Stimulated activated CD4-positive, alpha-beta T cell treated with anti-CD3 and anti-CD28 coated beads, TNF-alpha, amount 100 ng/mL, for 24 hours (primary cell): ENCODE results near the gene PAX8.

ENCODE experiments used
- DNase-seq, 3 experiments: peaks; one replicate each; pipeline ENCODE4 v3.0.0-alpha.2; 2020; ENCODE audit warnings: low read depth in 3 of 3

The PAX8 gene

DNA sequence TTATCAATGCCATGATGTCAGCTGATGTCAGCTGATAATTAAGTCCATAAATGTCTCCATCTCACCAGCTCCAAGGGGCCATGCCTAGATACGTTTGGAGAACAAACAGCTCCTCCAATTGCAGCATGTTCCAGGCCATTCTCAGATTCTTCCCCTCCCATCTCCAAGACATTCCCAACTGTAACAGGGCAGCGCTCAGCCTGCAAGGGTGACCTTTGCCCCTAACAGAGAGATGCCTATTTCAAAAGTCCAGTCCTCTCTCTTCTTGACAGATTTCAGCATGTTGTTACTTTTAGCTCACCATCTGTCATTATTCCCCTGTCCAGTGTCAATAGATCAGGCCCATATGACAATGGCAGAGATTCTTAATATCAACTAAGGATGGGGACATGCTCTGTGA, 95.0 kb downstream of the PAX8 start:
- no peak for DNase-seq

DNA sequence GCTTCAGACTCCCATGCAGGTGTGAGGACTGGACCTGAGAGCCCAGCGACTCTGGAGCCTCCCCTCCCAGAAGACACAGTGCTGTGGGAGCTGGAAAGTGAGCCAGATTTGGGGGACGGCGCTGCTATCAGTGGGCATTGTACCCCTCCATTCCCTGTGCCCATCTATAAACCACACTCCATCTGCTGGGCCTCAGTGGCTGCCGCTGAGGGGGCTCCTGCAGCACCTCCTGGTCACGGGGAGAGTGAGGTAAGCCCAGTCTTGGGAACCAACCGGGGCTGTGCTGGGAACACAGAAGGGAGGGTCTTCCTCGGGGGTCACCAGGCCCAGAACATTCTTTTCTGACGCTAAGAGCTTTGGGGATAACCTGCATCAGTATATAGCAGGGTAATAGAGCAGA, 95.5 kb downstream of the PAX8 start:
- no peak for DNase-seq

DNA sequence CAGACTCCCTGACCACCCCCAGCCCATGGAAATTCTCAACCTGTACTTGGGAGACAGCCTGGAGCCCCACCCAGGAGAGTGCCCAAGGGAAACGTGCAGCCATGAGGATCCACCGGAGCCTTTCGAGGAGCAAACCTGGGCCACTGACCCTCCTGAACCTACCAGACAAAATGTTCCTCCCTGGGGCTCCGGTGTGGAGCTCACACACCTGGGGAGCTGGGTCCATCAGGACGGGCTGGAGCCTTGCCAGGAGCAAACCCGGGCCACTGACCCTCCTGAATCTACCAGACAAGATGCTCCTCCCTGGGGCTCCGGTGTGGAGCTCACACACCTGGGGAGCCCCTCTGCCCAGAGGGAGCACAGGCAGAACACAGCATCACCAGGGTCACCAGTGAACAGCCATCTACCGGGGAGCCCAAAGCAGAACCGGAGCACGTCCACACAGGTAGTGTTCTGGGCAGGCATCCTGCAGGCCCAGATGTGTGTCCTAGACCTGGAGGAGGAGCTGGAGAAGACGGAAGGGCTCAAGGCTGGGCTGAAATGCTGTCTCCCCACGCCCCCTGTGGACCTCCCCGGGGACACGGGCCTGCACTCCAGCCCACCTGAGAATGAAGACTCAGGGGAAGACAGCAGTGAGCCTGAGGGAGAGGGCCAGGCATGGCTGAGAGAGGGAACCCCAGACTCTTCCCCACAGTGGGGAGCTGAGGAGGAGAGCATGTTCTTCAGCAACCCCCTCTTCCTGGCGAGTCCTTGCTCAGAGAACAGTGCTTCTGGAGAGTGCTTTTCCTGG, 96.1 kb downstream of the PAX8 start:
- no peak for DNase-seq

GRCh38 chr2:113181258-113182051, 97.3 kb downstream of the PAX8 start:
- no peak for DNase-seq

GRCh38 chr2:113180131-113180946, 98.4 kb downstream of the PAX8 start:
- no peak for DNase-seq

DNA sequence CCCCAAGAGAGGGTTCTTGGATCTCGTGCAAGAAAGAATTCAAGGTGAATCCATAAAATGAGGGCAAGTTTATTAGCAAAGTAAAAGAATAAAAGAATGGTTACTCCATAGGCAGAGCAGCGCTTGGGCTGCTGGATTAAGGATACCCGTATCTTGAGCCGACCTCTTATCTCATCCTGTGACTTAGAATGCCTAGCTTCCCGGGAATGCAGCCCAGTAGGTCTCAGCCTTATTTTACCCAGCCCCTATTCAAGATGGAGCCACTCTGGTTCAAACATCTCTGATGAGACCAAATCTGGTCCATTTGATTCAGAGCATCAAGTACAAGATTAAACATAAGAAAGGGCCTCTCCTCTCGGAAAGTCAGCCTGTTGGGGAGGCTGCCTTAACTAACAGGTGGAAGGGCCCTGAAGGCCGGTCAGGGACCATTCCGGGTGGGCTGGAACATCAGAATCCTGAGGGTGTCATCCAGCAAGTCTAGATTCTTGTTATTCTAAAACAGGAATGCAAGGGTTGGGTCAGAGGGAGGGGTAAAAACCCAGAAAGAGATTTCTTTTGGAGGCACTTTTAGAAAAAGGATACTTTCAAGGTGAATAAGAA, 99.2 kb downstream of the PAX8 start:
- no peak for DNase-seq

- peak in 2 of 3 experiments; percentile 39 to 60 for DNase-seq
Observed at GRCh38 chr2:113178891-113179290, 99.8 kb downstream of the PAX8 start.

DNA sequence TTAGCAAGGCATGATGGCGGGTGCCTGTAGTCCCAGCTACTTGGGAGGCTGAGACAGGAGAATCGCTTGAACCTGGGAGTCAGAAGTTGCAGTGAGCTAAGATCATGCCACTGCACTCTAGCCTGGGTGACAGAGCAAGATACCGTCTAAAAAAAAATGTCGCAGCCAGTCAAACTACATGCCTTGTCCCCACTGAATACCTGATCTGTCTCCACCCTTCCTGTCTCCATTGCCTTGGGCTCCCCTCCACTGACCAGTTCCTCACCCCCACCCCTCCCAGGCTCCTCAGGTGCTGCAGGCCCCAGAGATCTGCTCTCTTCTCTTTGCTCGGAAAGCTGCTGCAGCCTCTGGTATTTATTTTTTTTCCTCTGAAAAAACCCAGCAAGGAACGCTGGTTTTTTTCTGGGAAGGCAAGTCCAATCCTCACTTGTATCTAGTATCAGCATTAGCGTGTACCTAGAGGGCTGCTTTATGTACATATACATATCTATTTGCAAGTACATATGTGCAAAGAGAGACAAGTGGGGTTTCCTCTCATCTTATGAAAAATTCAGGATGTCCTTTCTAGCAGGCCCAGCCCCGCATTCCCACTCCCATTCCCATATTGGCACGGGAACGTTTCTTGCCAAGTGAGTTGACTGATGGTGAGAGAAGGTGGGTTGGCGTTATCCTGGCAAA, 100.5 kb downstream of the PAX8 start:
- no peak for DNase-seq

- no peak for DNase-seq
Observed at GRCh38 chr2:113176696-113177355, 101.9 kb downstream of the PAX8 start.

GRCh38 chr2:113175736-113176695, 102.7 kb downstream of the PAX8 start:
- DNase-seq: peak in 1 of 3 experiments; percentile 34

DNA sequence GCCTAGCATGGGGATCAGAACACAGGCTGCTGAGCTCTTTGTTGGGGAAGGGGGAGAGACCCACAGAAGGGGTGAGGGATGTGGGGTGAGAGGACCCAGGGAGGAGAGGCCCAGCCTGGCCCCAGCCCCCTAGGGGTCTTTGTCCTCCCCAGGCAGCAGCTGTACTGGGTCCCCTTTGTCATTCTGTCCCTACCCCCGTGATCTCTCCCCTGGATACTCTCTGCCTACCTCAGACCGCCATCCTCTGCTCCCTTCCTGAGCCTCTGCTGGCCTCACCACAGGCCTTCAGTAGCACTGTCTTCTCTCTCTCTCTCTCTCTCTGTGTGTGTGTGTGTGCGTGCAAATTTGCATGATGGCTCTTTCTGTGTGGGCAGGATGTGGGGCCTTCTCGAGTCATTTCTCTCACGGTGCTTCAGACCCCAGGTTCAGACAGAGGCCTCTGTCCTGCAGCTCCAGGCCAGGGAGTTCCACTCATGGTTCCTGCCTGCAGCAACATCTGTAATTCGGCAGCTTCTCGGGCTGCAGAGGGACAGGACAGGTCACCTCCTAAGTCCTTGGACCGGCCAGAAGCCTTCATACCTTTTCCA, 103.6 kb downstream of the PAX8 start:
- DNase-seq: peak in 2 of 3 experiments; percentile 40 to 71

DNA sequence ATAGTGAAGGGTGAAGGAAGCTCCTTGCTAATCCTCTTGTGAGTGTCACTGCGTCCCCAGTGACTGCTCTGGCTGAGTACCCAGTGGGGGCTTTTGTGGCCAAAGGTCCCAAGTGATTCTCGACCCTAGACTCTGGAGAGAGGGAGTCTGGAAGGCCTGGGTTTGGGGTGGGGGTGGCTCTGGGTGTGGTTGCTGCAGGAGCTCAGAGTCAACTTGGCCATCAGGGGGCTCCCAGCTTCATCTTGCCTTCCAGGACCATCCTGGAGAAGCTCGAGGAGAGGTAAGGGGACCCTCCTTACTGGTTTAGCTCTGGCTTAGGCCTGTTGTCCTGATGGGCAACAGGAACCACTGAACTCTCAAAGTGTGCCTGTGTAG, 104.4 kb downstream of the PAX8 start:
- no peak for DNase-seq

- peak; percentile 72 to 90 (median 73) for DNase-seq
Observed at GRCh38 chr2:113173542-113174375, 105.0 kb downstream of the PAX8 start, which contains the start of gene PSD4. Gene PSD4, plus strand, starts transcription at chr2:113173971. Its CDS starts 8,486 bp downstream, at chr2:113182457.

GRCh38 chr2:113172721-113173541, 105.8 kb downstream of the PAX8 start:
- no peak for DNase-seq

GRCh38 chr2:113171334-113172075, 107.2 kb downstream of the PAX8 start:
- DNase-seq: no peak

DNA sequence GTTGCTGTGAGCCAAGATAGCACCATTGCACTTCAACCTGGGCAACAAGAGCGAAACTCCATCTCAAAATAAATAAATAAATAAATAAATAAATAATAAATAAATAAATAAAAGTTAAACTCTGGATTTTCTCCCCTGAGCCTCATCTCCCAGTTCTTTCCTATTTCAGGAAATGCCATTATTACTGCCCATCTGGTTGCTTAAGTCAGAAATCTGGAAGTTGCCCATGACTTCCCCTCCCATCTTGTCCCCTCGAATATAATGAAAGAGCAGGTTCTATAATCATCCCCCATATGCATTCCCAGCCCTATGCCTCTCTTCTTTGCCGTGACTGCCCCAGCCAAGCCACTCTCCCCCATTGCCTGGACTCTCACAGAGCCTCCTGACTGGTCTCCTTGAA, 109.1 kb downstream of the PAX8 start:
- DNase-seq: no peak
